Vagina (tissue), 2 donors: ENCODE measurements around the gene VSX2.

Experiments
- POLR2A ChIP-seq, 2 donors: fragments of 450-650 bp; IDR thresholded peaks; one replicate each; pipeline ENCODE4 v1.6.1; 2017; ENCODE audit warnings: antibody characterized with exemption in 2 of 2, mild to moderate bottlenecking in 2 of 2, moderate library complexity in 2 of 2
- POLR2AphosphoS5 ChIP-seq, 2 donors: sonication (generic); formaldehyde crosslinking; IDR thresholded peaks; one replicate each; pipeline ENCODE4 v1.9.0; 2017; ENCODE audit warnings: antibody characterized with exemption in 2 of 2, mild to moderate bottlenecking in 2 of 2, low read depth in 1 of 2; ENCODE audit not compliant: insufficient read depth in 1 of 2
- TF ChIP-seq, protein P1 (sequence below), 3 experiments: fragments of 450-650 bp in 2 of 3; fragments of 200-600 bp in 1 of 3; sonication (generic) in 1 of 3; IDR thresholded peaks; one replicate each; pipeline ENCODE4 v1.5.1; 2017 to 2019; ENCODE audit warnings: antibody characterized with exemption in 3 of 3, mild to moderate bottlenecking in 2 of 3, moderate library complexity in 2 of 3

DNA sequence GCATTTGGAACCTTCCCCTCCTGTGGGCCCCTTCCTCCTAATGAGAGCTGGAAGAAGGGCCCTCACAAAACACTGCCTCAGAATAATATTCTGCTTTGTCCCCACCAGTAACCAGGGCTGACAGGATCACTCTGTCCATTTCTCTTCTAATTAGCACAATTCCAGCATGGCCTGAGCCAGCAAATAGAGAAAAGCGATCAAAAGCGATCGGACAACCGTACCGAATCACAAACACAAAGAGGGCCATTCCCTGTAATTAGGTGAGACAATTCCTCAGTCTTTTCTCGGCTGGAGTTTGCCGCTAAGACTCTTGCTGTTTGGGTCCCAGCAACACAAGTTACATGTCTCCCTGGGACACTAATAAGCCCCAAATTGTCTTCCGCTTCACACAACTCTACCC lies 35.6 kb upstream of the VSX2 start:
- TF ChIP-seq POLR2AphosphoS5 (IDR thresholded peaks at IDR 0.05; ENCODE audit: insufficient read depth in 1 of 2, low read depth in 1 of 2) (no peak), POLR2A (IDR thresholded peaks at IDR 0.05) (no peak)
- TF ChIP-seq, protein P1, sequence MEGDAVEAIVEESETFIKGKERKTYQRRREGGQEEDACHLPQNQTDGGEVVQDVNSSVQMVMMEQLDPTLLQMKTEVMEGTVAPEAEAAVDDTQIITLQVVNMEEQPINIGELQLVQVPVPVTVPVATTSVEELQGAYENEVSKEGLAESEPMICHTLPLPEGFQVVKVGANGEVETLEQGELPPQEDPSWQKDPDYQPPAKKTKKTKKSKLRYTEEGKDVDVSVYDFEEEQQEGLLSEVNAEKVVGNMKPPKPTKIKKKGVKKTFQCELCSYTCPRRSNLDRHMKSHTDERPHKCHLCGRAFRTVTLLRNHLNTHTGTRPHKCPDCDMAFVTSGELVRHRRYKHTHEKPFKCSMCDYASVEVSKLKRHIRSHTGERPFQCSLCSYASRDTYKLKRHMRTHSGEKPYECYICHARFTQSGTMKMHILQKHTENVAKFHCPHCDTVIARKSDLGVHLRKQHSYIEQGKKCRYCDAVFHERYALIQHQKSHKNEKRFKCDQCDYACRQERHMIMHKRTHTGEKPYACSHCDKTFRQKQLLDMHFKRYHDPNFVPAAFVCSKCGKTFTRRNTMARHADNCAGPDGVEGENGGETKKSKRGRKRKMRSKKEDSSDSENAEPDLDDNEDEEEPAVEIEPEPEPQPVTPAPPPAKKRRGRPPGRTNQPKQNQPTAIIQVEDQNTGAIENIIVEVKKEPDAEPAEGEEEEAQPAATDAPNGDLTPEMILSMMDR (IDR thresholded peaks at IDR 0.05): no peak
